NB4 (cell line): ENCODE data around the gene NCK2.

ENCODE experiments used
- MYC ChIP-seq: IDR thresholded peaks from 2 replicates; pipeline ENCODE4 v1.6.1; 2011; ENCODE audit warnings: low read depth, low read length
- POLR2A ChIP-seq: IDR thresholded peaks from 2 replicates; pipeline ENCODE4 v1.6.1; 2011; ENCODE audit warnings: mild to moderate bottlenecking; ENCODE audit not compliant: insufficient read length; ENCODE audit errors: extremely low read depth
- TF ChIP-seq, protein P1 (sequence below): IDR thresholded peaks from one replicate; pipeline ENCODE4 v1.5.1; 2012; ENCODE audit warnings: low read depth, low read length

DNA sequence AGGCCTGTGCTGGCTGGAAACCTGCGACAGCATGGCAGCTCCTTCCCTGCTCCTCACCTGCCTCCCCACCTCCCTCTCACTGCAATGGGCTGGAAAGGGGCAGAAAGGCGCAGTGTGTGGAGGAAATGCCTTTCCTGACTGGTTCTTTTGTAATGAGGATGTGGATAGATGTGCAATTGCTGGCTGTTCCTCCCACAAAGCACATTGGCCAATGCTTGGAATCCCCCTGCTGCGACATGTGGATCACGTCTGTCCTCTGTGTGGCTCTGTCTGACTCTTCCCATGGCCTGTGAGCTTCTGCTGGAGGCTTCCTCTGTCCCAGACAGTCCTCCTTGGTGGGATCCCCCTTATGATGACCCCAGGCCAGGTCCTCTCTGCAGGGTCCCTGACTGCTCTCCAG is 172.5 kb downstream of the NCK2 start:
- TF ChIP-seq, protein P1, sequence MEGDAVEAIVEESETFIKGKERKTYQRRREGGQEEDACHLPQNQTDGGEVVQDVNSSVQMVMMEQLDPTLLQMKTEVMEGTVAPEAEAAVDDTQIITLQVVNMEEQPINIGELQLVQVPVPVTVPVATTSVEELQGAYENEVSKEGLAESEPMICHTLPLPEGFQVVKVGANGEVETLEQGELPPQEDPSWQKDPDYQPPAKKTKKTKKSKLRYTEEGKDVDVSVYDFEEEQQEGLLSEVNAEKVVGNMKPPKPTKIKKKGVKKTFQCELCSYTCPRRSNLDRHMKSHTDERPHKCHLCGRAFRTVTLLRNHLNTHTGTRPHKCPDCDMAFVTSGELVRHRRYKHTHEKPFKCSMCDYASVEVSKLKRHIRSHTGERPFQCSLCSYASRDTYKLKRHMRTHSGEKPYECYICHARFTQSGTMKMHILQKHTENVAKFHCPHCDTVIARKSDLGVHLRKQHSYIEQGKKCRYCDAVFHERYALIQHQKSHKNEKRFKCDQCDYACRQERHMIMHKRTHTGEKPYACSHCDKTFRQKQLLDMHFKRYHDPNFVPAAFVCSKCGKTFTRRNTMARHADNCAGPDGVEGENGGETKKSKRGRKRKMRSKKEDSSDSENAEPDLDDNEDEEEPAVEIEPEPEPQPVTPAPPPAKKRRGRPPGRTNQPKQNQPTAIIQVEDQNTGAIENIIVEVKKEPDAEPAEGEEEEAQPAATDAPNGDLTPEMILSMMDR: no peak
- no peak for TF ChIP-seq POLR2A
- no peak for TF ChIP-seq MYC
